ENCODE results near the gene RAB11FIP2. TPM values are rescaled to one million over a fixed set of nuclear protein-coding genes. Genes with fewer than 3 reads are reported as not detected.

The RAB11FIP2 gene
- total RNA-seq, 1 experiment from 2014 or later: 4.4 TPM

- no peaks in the 10 kb centered on the region for H3K9me3 ChIP-seq (ENCODE audit: low read length)
- POLR2A ChIA-PET (ENCODE audit: unreplicated experiment): no interaction called here
- H2AFZ ChIP-seq (ENCODE audit: low read length): no peak overlapping the region
- no peaks in the 10 kb centered on the region for H3F3A ChIP-seq (ENCODE audit: low read length, unreplicated experiment)
- no peak overlapping the region for H3K9ac ChIP-seq (ENCODE audit: low read length)
- no peak overlapping the region for H3K27ac ChIP-seq (ENCODE audit: low read length)
- H3K4me3 ChIP-seq (ENCODE audit: low read length): no peak overlapping the region
- no peak overlapping the region for H3K4me2 ChIP-seq (ENCODE audit: low read length)
- no peaks in the 10 kb centered on the region for H4K20me1 ChIP-seq (ENCODE audit: low read length)
- H3K9me2 ChIP-seq (replicated peaks; ENCODE audit: low read length): no peaks in the 10 kb centered on the region
- TF ChIP-seq EZH2phosphoT487 (IDR thresholded peaks at IDR 0.05; ENCODE audit: borderline replicate concordance, low read length): no peak
- no peaks in the 10 kb centered on the region for H3K36me3 ChIP-seq (ENCODE audit: low read depth, low read length)
- CTCF ChIA-PET: no interaction called here
- ATAC-seq: no peak
- DNase-seq: no peak
- no peaks in the 10 kb centered on the region for H3K79me2 ChIP-seq (ENCODE audit: low read length)
- BruUV-seq (replicated peaks): no TSS peak
- H3K27me3 ChIP-seq (ENCODE audit: low read length): no peaks in the 10 kb centered on the region
- intact Hi-C loops (cut with micrococcal nuclease): no loop called here
- H3K4me1 ChIP-seq (ENCODE audit: insufficient read depth, low read length): peaks cover 8% of the 10 kb centered on the region; the same call in 1 of the 2 replicates
These were observed 11.3 kb downstream of the RAB11FIP2 start for GRCh38 chr10:118035354-118036005.

- H3K9ac ChIP-seq (ENCODE audit: low read length): no peak overlapping the region
- CTCF ChIA-PET: no interaction called here
- no peak overlapping the region for H3K4me3 ChIP-seq (ENCODE audit: low read length)
- BruUV-seq (replicated peaks): no TSS peak
- H3K9me2 ChIP-seq (replicated peaks; ENCODE audit: low read length): no peaks in the 10 kb centered on the region
- no peaks in the 10 kb centered on the region for H3F3A ChIP-seq (ENCODE audit: low read length, unreplicated experiment)
- H3K79me2 ChIP-seq (ENCODE audit: low read length): no peaks in the 10 kb centered on the region
- peaks cover 8% of the 10 kb centered on the region; the same call in 1 of the 2 replicates for H3K4me1 ChIP-seq (ENCODE audit: insufficient read depth, low read length)
- DNase-seq (no peak), ATAC-seq (no peak)
- POLR2A ChIA-PET (ENCODE audit: unreplicated experiment): no interaction called here
- no peak overlapping the region for H2AFZ ChIP-seq (ENCODE audit: low read length)
- intact Hi-C loops (cut with micrococcal nuclease): no loop called here
- no peak for TF ChIP-seq EZH2phosphoT487 (IDR thresholded peaks at IDR 0.05; ENCODE audit: borderline replicate concordance, low read length)
- no peak for TF ChIP-seq EZH2 (IDR thresholded peaks at IDR 0.05; ENCODE audit: low read length, unreplicated experiment)
- TF ChIP-seq CTCF (conservative IDR thresholded peaks at IDR 0.05; ENCODE audit: low read depth, low read length): no peak
- H4K20me1 ChIP-seq (ENCODE audit: low read length): no peaks in the 10 kb centered on the region
- H3K4me2 ChIP-seq (ENCODE audit: low read length): no peak overlapping the region
- no peaks in the 10 kb centered on the region for H3K27me3 ChIP-seq (ENCODE audit: low read length)
- H3K9me3 ChIP-seq (ENCODE audit: low read length): no peaks in the 10 kb centered on the region
- no peaks in the 10 kb centered on the region for H3K36me3 ChIP-seq (ENCODE audit: low read depth, low read length)
- no peak overlapping the region for H3K27ac ChIP-seq (ENCODE audit: low read length)
These were observed 11.9 kb downstream of the RAB11FIP2 start for GRCh38 chr10:118034791-118035261.

GRCh38 chr10:118033905-118034304 lies 12.8 kb downstream of the RAB11FIP2 start:
- peaks cover 8% of the 10 kb centered on the region; the same call in 1 of the 2 replicates for H3K4me1 ChIP-seq (ENCODE audit: insufficient read depth, low read length)
- no peaks in the 10 kb centered on the region for H3K9me3 ChIP-seq (ENCODE audit: low read length)
- no peaks in the 10 kb centered on the region for H4K20me1 ChIP-seq (ENCODE audit: low read length)
- H3F3A ChIP-seq (ENCODE audit: low read length, unreplicated experiment): no peaks in the 10 kb centered on the region
- POLR2A ChIA-PET (ENCODE audit: unreplicated experiment): no interaction called here
- no peak for DNase-seq
- BruUV-seq (replicated peaks): no TSS peak
- TF ChIP-seq CTCF (conservative IDR thresholded peaks at IDR 0.05; ENCODE audit: low read depth, low read length) (no peak), EZH2 (IDR thresholded peaks at IDR 0.05; ENCODE audit: low read length, unreplicated experiment) (no peak), EZH2phosphoT487 (IDR thresholded peaks at IDR 0.05; ENCODE audit: borderline replicate concordance, low read length) (no peak)
- intact Hi-C loops (cut with micrococcal nuclease): no loop called here
- no peak for ATAC-seq
- H3K9me2 ChIP-seq (replicated peaks; ENCODE audit: low read length): no peaks in the 10 kb centered on the region
- CTCF ChIA-PET: no interaction called here
- H3K27me3 ChIP-seq (ENCODE audit: low read length): no peaks in the 10 kb centered on the region
- H3K36me3 ChIP-seq (ENCODE audit: low read depth, low read length): no peaks in the 10 kb centered on the region
- H3K4me2 ChIP-seq (ENCODE audit: low read length): no peak overlapping the region
- no peak overlapping the region for H2AFZ ChIP-seq (ENCODE audit: low read length)
- no peak overlapping the region for H3K9ac ChIP-seq (ENCODE audit: low read length)
- H3K4me3 ChIP-seq (ENCODE audit: low read length): no peak overlapping the region
- no peak overlapping the region for H3K27ac ChIP-seq (ENCODE audit: low read length)
- H3K79me2 ChIP-seq (ENCODE audit: low read length): no peaks in the 10 kb centered on the region
